H1 (cell line): ENCODE results near the gene SCN8A. TPM values are rescaled to one million over a fixed set of nuclear protein-coding genes. Genes with fewer than 3 reads are reported as not detected.
"Not testable (repeated sequence)": the region's sequence is repeated elsewhere in the genome, so short reads cannot be mapped to it uniquely, and the experiment has no call there.

Experiments
- CTCF ChIA-PET: fragments of 300-600 bp; sonication (Branson Sonifier 250); formaldehyde crosslinking; loops from one replicate; lab custom pipeline; 2021; ENCODE audit not compliant: partially characterized antibody; lab: Charles Lee
- POLR2A ChIA-PET: fragments of 300-600 bp; sonication (Branson Sonifier 250); formaldehyde crosslinking; loops from one replicate; lab custom pipeline; 2021; ENCODE audit warnings: inconsistent platforms; ENCODE audit not compliant: partially characterized antibody; lab: Charles Lee
- DNase-seq, 2 experiments: peaks; one replicate each; pipeline versions ENCODE4 v3.0.0 to v3.0.0-alpha.2; 2010 to 2022; ENCODE audit warnings: low spot score in 2 of 2, low read depth in 1 of 2, mixed read lengths in 1 of 2
- FAIRE-seq: peaks from 2 replicates; lab custom pipeline; 2011; peaks lifted over from hg19 to GRCh38; lab: Jason Lieb, UNC
- H2AFZ ChIP-seq: 2 replicates; pipeline ENCODE4 v1.8.1; 2012; ENCODE audit warnings: low read length, inconsistent platforms
- H2AK5ac ChIP-seq: 2 replicates; pipeline ENCODE4 v1.6.1; 2013; ENCODE audit warnings: low read depth, low read length
- H2BK120ac ChIP-seq: replicated peaks from 2 replicates; pipeline ENCODE3; 2013; ENCODE audit warnings: low read depth, low read length, inconsistent platforms
- H2BK12ac ChIP-seq: 2 replicates; pipeline ENCODE4 v1.6.1; 2013; ENCODE audit warnings: low read depth, low read length
- H2BK15ac ChIP-seq: 2 replicates; pipeline ENCODE4 v1.6.1; 2013; ENCODE audit warnings: low read length
- H2BK20ac ChIP-seq: 2 replicates; pipeline ENCODE4 v1.6.1; 2013; ENCODE audit warnings: low read length
- H2BK5ac ChIP-seq: 2 replicates; pipeline ENCODE4 v1.6.1; 2013; ENCODE audit warnings: low read depth, low read length
- H3K14ac ChIP-seq: 2 replicates; pipeline ENCODE4 v1.6.1; 2013; ENCODE audit warnings: inconsistent platforms; ENCODE audit not compliant: insufficient read length
- H3K18ac ChIP-seq: 2 replicates; pipeline ENCODE4 v1.6.1; 2013; ENCODE audit warnings: low read length; ENCODE audit errors: extremely low read depth
- H3K23ac ChIP-seq: 2 replicates; pipeline ENCODE4 v1.6.1; 2013; ENCODE audit warnings: inconsistent platforms; ENCODE audit not compliant: insufficient read length
- H3K23me2 ChIP-seq: 2 replicates; pipeline ENCODE4 v1.6.1; 2013; ENCODE audit warnings: low read depth, low read length
- H3K27ac ChIP-seq: 2 replicates; pipeline ENCODE4 v1.6.1; 2011; ENCODE audit warnings: low read depth, low read length, inconsistent platforms
- H3K27me3 ChIP-seq, 4 experiments: replicated peaks in 1 of 4; 1 replicate in 1 of 4; 2 replicates in 3 of 4; pipeline versions ENCODE4 v1.6.1 to v1.8.1; 2011 to 2013; ENCODE audit warnings: low read length in 3 of 4, mild to moderate bottlenecking in 3 of 4, inconsistent platforms in 2 of 4, mixed read lengths in 2 of 4, moderate library complexity in 1 of 4; ENCODE audit not compliant: control insufficient read depth in 3 of 4, insufficient read depth in 3 of 4; ENCODE audit errors: extremely low read depth in 1 of 4
- H3K36me3 ChIP-seq, 4 experiments: 2 replicates each; pipeline versions ENCODE4 v1.6.1 to v1.8.1; 2011 to 2013; ENCODE audit warnings: mild to moderate bottlenecking in 4 of 4, low read length in 3 of 4, moderate library complexity in 2 of 4, control low read depth in 1 of 4, inconsistent platforms in 1 of 4; ENCODE audit not compliant: insufficient read depth in 4 of 4, control insufficient read depth in 2 of 4
- H3K4ac ChIP-seq: replicated peaks from 2 replicates; pipeline ENCODE3; 2013; ENCODE audit warnings: low read length, low read depth, mixed read lengths, inconsistent platforms; ENCODE audit not compliant: insufficient read length
- H3K4me1 ChIP-seq, 4 experiments: replicated peaks in 1 of 4; 1 replicate in 1 of 4; 2 replicates in 3 of 4; pipeline versions ENCODE4 v1.6.1 to v1.8.1; 2011 to 2013; ENCODE audit warnings: low read length in 3 of 4, inconsistent platforms in 2 of 4, mixed read lengths in 1 of 4; ENCODE audit not compliant: insufficient read depth in 4 of 4, control insufficient read depth in 3 of 4
- H3K4me2 ChIP-seq, 2 experiments: 2 replicates each; pipeline versions ENCODE4 v1.6.1 to v1.8.1; 2011 to 2013; ENCODE audit warnings: low read depth in 2 of 2, low read length in 2 of 2, control low read depth in 1 of 2, inconsistent platforms in 1 of 2, mild to moderate bottlenecking in 1 of 2; ENCODE audit not compliant: insufficient read depth in 1 of 2
- H3K4me3 ChIP-seq, 4 experiments: fragments of 200-600, 300-600 bp in 1 of 4; sonication (generic), shearing (Covaris generic), sonication (Bioruptor Twin) in 1 of 4; 2 replicates each; pipeline versions ENCODE4 v1.5.1 to v1.8.1; 2011 to 2016; ENCODE audit warnings: low read length in 4 of 4, low read depth in 3 of 4, control low read depth in 2 of 4, inconsistent platforms in 2 of 4, mild to moderate bottlenecking in 2 of 4, mixed read lengths in 1 of 4, moderate library complexity in 1 of 4; ENCODE audit not compliant: insufficient read depth in 2 of 4; ENCODE audit errors: extremely low read depth in 1 of 4
- H3K56ac ChIP-seq: replicated peaks from 2 replicates; pipeline ENCODE3; 2013; ENCODE audit warnings: low read depth, mild to moderate bottlenecking, mixed read lengths, low read length, inconsistent platforms; ENCODE audit not compliant: insufficient read length
- H3K79me1 ChIP-seq: 2 replicates; pipeline ENCODE4 v1.6.1; 2013; ENCODE audit warnings: low read depth, low read length, control low read depth
- H3K79me2 ChIP-seq, 2 experiments: 2 replicates each; pipeline versions ENCODE4 v1.6.1 to v1.8.1; 2012 to 2013; ENCODE audit warnings: low read length in 2 of 2, mild to moderate bottlenecking in 2 of 2, inconsistent platforms in 1 of 2; ENCODE audit not compliant: insufficient read depth in 2 of 2, control insufficient read depth in 1 of 2
- H3K9ac ChIP-seq, 4 experiments: replicated peaks in 1 of 4; 1 replicate in 1 of 4; 2 replicates in 3 of 4; pipeline versions ENCODE4 v1.6.1 to v1.8.1; 2011 to 2013; ENCODE audit warnings: low read depth in 3 of 4, low read length in 3 of 4, control low read depth in 2 of 4, mild to moderate bottlenecking in 2 of 4, moderate library complexity in 2 of 4, inconsistent platforms in 1 of 4; ENCODE audit errors: extremely low read depth in 1 of 4
- H3K9me3 ChIP-seq, 2 experiments: 2 replicates each; pipeline versions ENCODE4 v1.6.1 to v1.8.1; 2012 to 2013; ENCODE audit warnings: mild to moderate bottlenecking in 2 of 2, moderate library complexity in 2 of 2, control low read depth in 1 of 2, inconsistent platforms in 1 of 2, low read depth in 1 of 2, low read length in 1 of 2, mixed read lengths in 1 of 2; ENCODE audit not compliant: insufficient read depth in 2 of 2
- H4K20me1 ChIP-seq, 2 experiments: replicated peaks in 1 of 2; 2 replicates each; pipeline versions ENCODE3 to v1.8.1; 2011 to 2013; ENCODE audit warnings: inconsistent platforms in 2 of 2, low read length in 2 of 2, mild to moderate bottlenecking in 1 of 2; ENCODE audit not compliant: insufficient read depth in 2 of 2, control insufficient read depth in 1 of 2
- H4K5ac ChIP-seq: 2 replicates; pipeline ENCODE4 v1.6.1; 2013; ENCODE audit warnings: low read length, low read depth, mixed read lengths, inconsistent platforms; ENCODE audit not compliant: insufficient read length
- H4K8ac ChIP-seq: 2 replicates; pipeline ENCODE4 v1.8.0; 2013; ENCODE audit warnings: mild to moderate bottlenecking, moderate library complexity, low read length, inconsistent platforms; ENCODE audit not compliant: insufficient read depth; ENCODE audit errors: extremely low read depth
- H4K91ac ChIP-seq: replicated peaks from 2 replicates; pipeline ENCODE3; 2013; ENCODE audit warnings: low read length, mixed read lengths, inconsistent platforms; ENCODE audit not compliant: insufficient read length
- WGBS, 2 experiments: shearing (Covaris generic) in 1 of 2; methylation state at CpG; one replicate each; pipeline versions ENCODE4 v1.1.6 to v1.1.7; 2013 to 2015; ENCODE audit warnings: low lambda C conversion rate in 2 of 2, mixed read lengths in 2 of 2, inconsistent platforms in 1 of 2, low coverage in 1 of 2, missing lambda C conversion rate in 1 of 2; ENCODE audit not compliant: insufficient replicate concordance in 2 of 2, insufficient coverage in 1 of 2, insufficient read length in 1 of 2; ENCODE audit errors: extremely low coverage in 1 of 2, missing lambda C conversion rate in 1 of 2; 5-methylcytosine and 5-hydroxymethylcytosine counted together
- polyA plus RNA-seq, 7 experiments: library from polyadenylated mRNA; depleted of rRNA in 3 of 7; stranded (reverse) in 5 of 7; unstranded in 2 of 7; fragments of >200 nt in 5 of 7; fragments of 200-250 nt in 2 of 7; gene quantifications; 1 replicate in 5 of 7; 2 replicates in 1 of 7; 4 replicates in 1 of 7; pipeline versions ENCODE4 v1.2.1 to v1.2.3, GENCODE V29; 2011 to 2013; ENCODE audit warnings: missing spikeins in 2 of 7, mixed read lengths in 2 of 7
- total RNA-seq: library from RNA; stranded (reverse); fragmentation: NEBNext Ultra II Directional; extraction: Animal tissue kit (Norgen Biotek cat#: 25700); gene quantifications from 2 replicates; pipeline ENCODE4 v1.2.1, GENCODE V29; 2021

The SCN8A gene
- total and polyA plus RNA-seq, 2 of the 8 experiments (the other 6 are each of a cell fraction or from before 2014, with no cell fraction given): 6.3 to 10.7 TPM

- H3K4ac ChIP-seq, H3K18ac ChIP-seq, H3K27ac ChIP-seq, H3K23me2 ChIP-seq, H3K23ac ChIP-seq, H4K20me1 ChIP-seq, H3K4me2 ChIP-seq, H3K14ac ChIP-seq, H3K9ac ChIP-seq, H3K79me2 ChIP-seq, H4K91ac ChIP-seq, CTCF ChIA-PET, H2AK5ac ChIP-seq, H4K5ac ChIP-seq, POLR2A ChIA-PET, H3K79me1 ChIP-seq, H3K56ac ChIP-seq, H2BK20ac ChIP-seq, FAIRE-seq, H2BK120ac ChIP-seq, H3K27me3 ChIP-seq, H2BK15ac ChIP-seq, H3K36me3 ChIP-seq, H2AFZ ChIP-seq, H2BK5ac ChIP-seq, H4K8ac ChIP-seq, H3K4me1 ChIP-seq, H2BK12ac ChIP-seq: not testable (repeated sequence)
- Histone ChIP-seq H3K9me3 (peaks cover 2 to 11% of the 10 kb centered on the region in 2 experiments; a peak in 2 of 4 replicates), H3K4me3 (peak overlapping the region in 1 of 4 experiments; percentile 20; a peak in 1 of 8 replicates)
- DNase-seq: peak in 1 of 2 experiments; percentile 51
- 91% methylated on average over 10 of the region's 28 CpGs; no CpG with 5 or more reads in 1 of the 2 experiments for WGBS, 2 experiments
These were observed 22.6 kb upstream of the SCN8A start for GRCh38 chr12:51568271-51569032.
